ENCODE data around the gene SERPINA10.
"Not testable (repeated sequence)": the region's sequence is repeated elsewhere in the genome, so short reads cannot be mapped to it uniquely, and the experiment has no call there.

SERPINA10 gene

GRCh38 chr14:94312481-94313246 is 19.6 kb upstream of the SERPINA10 start:
- DNase-seq, result no peak

GRCh38 chr14:94310248-94310647 is 17.2 kb upstream of the SERPINA10 start:
- no peak for DNase-seq

- DNase-seq, result no peak
Measured at GRCh38 chr14:94309721-94310120, 16.7 kb upstream of the SERPINA10 start.

GRCh38 chr14:94307410-94307992 is 14.4 kb upstream of the SERPINA10 start:
- DNase-seq, result no peak

GRCh38 chr14:94306047-94306978 is 13.2 kb upstream of the SERPINA10 start:
- DNase-seq, result no peak

- DNase-seq, result no peak
Measured at GRCh38 chr14:94305620-94306019, 12.6 kb upstream of the SERPINA10 start.

- no peak for DNase-seq
Measured at GRCh38 chr14:94304243-94304642, 11.2 kb upstream of the SERPINA10 start.

- DNase-seq, result no peak
Measured at GRCh38 chr14:94303111-94303510, 10.0 kb upstream of the SERPINA10 start.

- no peak for DNase-seq
Measured at GRCh38 chr14:94298130-94298529, 5.1 kb upstream of the SERPINA10 start.

GRCh38 chr14:94296181-94296545 is 3.1 kb upstream of the SERPINA10 start:
- not testable (repeated sequence) for DNase-seq

- DNase-seq, result no peak
Measured at GRCh38 chr14:94295360-94296180, 2.5 kb upstream of the SERPINA10 start.

- DNase-seq, result no peak
Measured at GRCh38 chr14:94293578-94293924, 483 bp upstream of the SERPINA10 start.

- DNase-seq, result no peak
Measured at GRCh38 chr14:94292526-94292871, 569 bp downstream of the SERPINA10 start.

- no peak for DNase-seq
Measured at GRCh38 chr14:94291906-94292525, 1.1 kb downstream of the SERPINA10 start.

- no peak for DNase-seq
Measured at GRCh38 chr14:94291159-94291905, 1.7 kb downstream of the SERPINA10 start.

- no peak for DNase-seq
Measured at GRCh38 chr14:94290197-94290596, 2.9 kb downstream of the SERPINA10 start.

GRCh38 chr14:94288610-94289465 is 4.2 kb downstream of the SERPINA10 start:
- DNase-seq, result no peak

GRCh38 chr14:94285158-94285557 is 7.9 kb downstream of the SERPINA10 start:
- DNase-seq, result no peak

GRCh38 chr14:94284221-94284620 is 8.8 kb downstream of the SERPINA10 start:
- DNase-seq, result no peak

- DNase-seq, result no peak
Measured at GRCh38 chr14:94282991-94283723, 9.9 kb downstream of the SERPINA10 start.

Measured in stimulated activated CD4-positive, alpha-beta T cell treated with anti-CD3 and anti-CD28 coated beads, Interleukin-1b, Interleukin-23, amount 100 ng/mL, for 48 hours (primary cell).